Peyer's patch (tissue), 4 donors: ENCODE measurements around the gene ETV6. TPM values are rescaled to one million over a fixed set of nuclear protein-coding genes. Genes with fewer than 3 reads are reported as not detected.
A peak's percentile ranks its signal among the peaks of the same experiment; 100 is the strongest.

Experiments used
- DNase-seq, 3 donors: peaks; one replicate each; pipeline ENCODE4 v3.0.0-alpha.2; 2017 to 2019
- H3K27ac ChIP-seq, 4 donors: fragments of 200-600 bp; sonication (generic); one replicate each; pipeline ENCODE4 v1.5.1; 2016 to 2019
- H3K27me3 ChIP-seq, 2 donors: fragments of 200-600 bp; sonication (generic); one replicate each; pipeline ENCODE4 v1.5.1; 2019
- H3K36me3 ChIP-seq, 3 donors: fragments of 200-600 bp; sonication (generic); one replicate each; pipeline ENCODE4 v1.5.1; 2016 to 2019
- H3K4me1 ChIP-seq, 4 donors: fragments of 200-600 bp; sonication (generic); one replicate each; pipeline ENCODE4 v1.5.1; 2016 to 2019
- H3K4me3 ChIP-seq, 4 donors: fragments of 200-600 bp; sonication (generic); 1 replicate in 3 of 4; 2 replicates in 1 of 4; pipeline ENCODE4 v1.5.1; 2016 to 2019; ENCODE audit warnings: mild to moderate bottlenecking in 1 of 4
- H3K9me3 ChIP-seq, 4 donors: fragments of 200-600 bp; sonication (generic); one replicate each; pipeline ENCODE4 v1.5.1; 2016 to 2019; ENCODE audit warnings: mild to moderate bottlenecking in 1 of 4
- CTCF ChIP-seq, 6 experiments: fragments of 450-650 bp in 4 of 6; fragments of 200-600 bp in 2 of 6; sonication (generic) in 1 of 6; IDR thresholded peaks; one replicate each; pipeline ENCODE4 v1.5.1; 2017 to 2019; ENCODE audit warnings: antibody characterized with exemption in 6 of 6, mild to moderate bottlenecking in 3 of 6, moderate library complexity in 1 of 6
- POLR2A ChIP-seq, 2 donors: fragments of 450-650 bp; IDR thresholded peaks; one replicate each; pipeline ENCODE4 v1.5.1; 2017; ENCODE audit warnings: antibody characterized with exemption in 2 of 2, mild to moderate bottlenecking in 2 of 2, moderate library complexity in 2 of 2
- total RNA-seq, 4 donors: library from RNA; depleted of rRNA; stranded (reverse); fragments of >200 nt; gene quantifications; one replicate each; pipeline ENCODE4 v1.1.0, GENCODE V29; 2016

ETV6 gene
- total RNA-seq, 4 donors from 2014 or later, result 35.4 to 49.5 (median 42.2) TPM

- TF ChIP-seq POLR2A (IDR thresholded peaks at IDR 0.05) (no peak), CTCF (IDR thresholded peaks at IDR 0.05) (no peak)
- Histone ChIP-seq H3K27me3 (no peaks in the 10 kb centered on the region), H3K4me1 (peaks cover 0 to 14% (median 11%) of the 10 kb centered on the region in 4 donors), H3K27ac (peak overlapping the region; percentile 41 to 98 (median 92)), H3K4me3 (peak overlapping the region; percentile 74 to 94 (median 86)), H3K36me3 (no peaks in the 10 kb centered on the region), H3K9me3 (no peaks in the 10 kb centered on the region)
- peak in 2 of 3 donors; percentile 69 to 71 for DNase-seq
Measured at GRCh38 chr12:11652351-11653040, 3.0 kb downstream of the ETV6 start.

- no peaks in the 10 kb centered on the region for H3K27me3 ChIP-seq
- H3K9me3 ChIP-seq, result no peaks in the 10 kb centered on the region
- no peaks in the 10 kb centered on the region for H3K36me3 ChIP-seq
- H3K4me3 ChIP-seq, result peak overlapping the region in 3 of 4 donors; percentile 74 to 94 (median 90)
- peak in 2 of 3 donors; percentile 50 to 69 for DNase-seq
- peaks cover 0 to 15% (median 11%) of the 10 kb centered on the region in 4 donors for H3K4me1 ChIP-seq
- TF ChIP-seq POLR2A (IDR thresholded peaks at IDR 0.05) (no peak), CTCF (IDR thresholded peaks at IDR 0.05) (no peak)
- H3K27ac ChIP-seq, result peak overlapping the region; percentile 41 to 98 (median 92)
Measured at GRCh38 chr12:11653215-11653753, 3.8 kb downstream of the ETV6 start.

- Histone ChIP-seq H3K9me3 (no peaks in the 10 kb centered on the region), H3K4me1 (peaks cover 0 to 22% (median 11%) of the 10 kb centered on the region in 4 donors), H3K4me3 (no peak overlapping the region), H3K36me3 (no peaks in the 10 kb centered on the region), H3K27ac (peak overlapping the region in 2 of 4 donors; percentile 22 to 93), H3K27me3 (no peaks in the 10 kb centered on the region)
- TF ChIP-seq CTCF (IDR thresholded peaks at IDR 0.05), result no peak
- TF ChIP-seq POLR2A (IDR thresholded peaks at IDR 0.05), result no peak
- peak in 1 of 3 donors; percentile 33 for DNase-seq
Measured at GRCh38 chr12:11654338-11654737, 4.9 kb downstream of the ETV6 start.

- no peak for TF ChIP-seq POLR2A (IDR thresholded peaks at IDR 0.05)
- TF ChIP-seq CTCF (IDR thresholded peaks at IDR 0.05), result no peak
- Histone ChIP-seq H3K27me3 (no peaks in the 10 kb centered on the region), H3K27ac (peak overlapping the region in 2 of 4 donors; percentile 22 to 33), H3K9me3 (no peaks in the 10 kb centered on the region), H3K4me1 (peaks cover 0 to 22% (median 11%) of the 10 kb centered on the region in 4 donors), H3K36me3 (no peaks in the 10 kb centered on the region), H3K4me3 (no peak overlapping the region)
- no peak for DNase-seq
Measured at GRCh38 chr12:11654802-11655201, 5.3 kb downstream of the ETV6 start.

GRCh38 chr12:11655842-11656241 is 6.4 kb downstream of the ETV6 start:
- Histone ChIP-seq H3K9me3 (no peaks in the 10 kb centered on the region), H3K27me3 (no peaks in the 10 kb centered on the region), H3K27ac (no peak overlapping the region), H3K4me1 (peaks cover 0 to 22% (median 11%) of the 10 kb centered on the region in 4 donors), H3K36me3 (no peaks in the 10 kb centered on the region), H3K4me3 (no peak overlapping the region)
- no peak for DNase-seq
- no peak for TF ChIP-seq CTCF (IDR thresholded peaks at IDR 0.05)
- no peak for TF ChIP-seq POLR2A (IDR thresholded peaks at IDR 0.05)
